Limb (tissue), 2 donors: ENCODE data around the gene CROCC2.

Experiments used
- DNase-seq, 2 donors: peaks; one replicate each; pipeline ENCODE4 v3.0.0-alpha.2; 2016; ENCODE audit errors: extremely low spot score in 2 of 2

CROCC2 gene

DNA sequence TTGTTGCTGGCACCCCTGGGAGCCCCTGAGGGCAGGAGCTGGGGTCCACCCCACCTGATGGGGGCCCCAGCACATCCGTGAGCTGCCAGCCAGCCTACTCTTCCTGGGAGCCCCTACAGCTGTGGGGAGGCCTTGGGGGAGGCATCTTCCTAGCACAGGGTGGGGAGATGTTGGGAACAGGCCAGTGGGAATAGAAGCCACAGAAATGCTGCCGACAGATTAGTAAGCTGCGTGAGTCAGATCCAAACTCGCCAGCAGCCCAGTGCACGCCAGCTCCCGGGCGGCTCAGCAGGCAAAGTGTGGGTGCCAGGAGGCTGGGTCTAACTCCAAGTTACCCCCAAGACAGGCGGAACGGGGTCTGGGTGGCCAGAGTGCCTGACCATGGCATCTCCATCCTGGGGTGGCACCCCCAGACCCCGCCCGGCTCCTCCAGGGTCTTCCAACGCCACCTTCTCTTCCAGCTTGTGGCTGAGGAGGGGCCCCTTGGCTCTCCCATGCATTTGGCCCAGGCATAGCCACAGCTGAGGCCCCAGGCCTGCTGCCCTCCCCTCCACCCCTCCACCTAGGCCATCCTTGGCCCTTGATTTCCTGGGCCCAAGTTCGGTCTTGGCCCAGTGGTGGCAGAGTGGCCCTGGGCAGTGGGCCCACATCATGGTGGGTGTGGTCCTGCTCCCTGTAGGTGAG is 15.3 kb downstream of the CROCC2 start:
- DNase-seq: peak in 1 of 2 donors; percentile 27

DNA sequence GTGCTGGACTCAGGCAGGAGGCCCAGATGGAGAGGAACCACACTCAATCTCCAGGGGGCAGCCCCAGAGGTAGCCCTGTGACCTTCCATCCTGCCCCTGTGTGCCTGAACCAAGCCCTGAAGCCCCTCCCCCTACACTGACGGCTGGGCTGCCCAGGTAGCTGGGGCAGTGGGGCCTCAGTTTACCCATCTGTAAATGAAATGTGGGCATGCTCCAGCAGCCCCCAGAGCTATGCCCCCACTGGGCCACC is 15.8 kb downstream of the CROCC2 start:
- DNase-seq: no peak

DNA sequence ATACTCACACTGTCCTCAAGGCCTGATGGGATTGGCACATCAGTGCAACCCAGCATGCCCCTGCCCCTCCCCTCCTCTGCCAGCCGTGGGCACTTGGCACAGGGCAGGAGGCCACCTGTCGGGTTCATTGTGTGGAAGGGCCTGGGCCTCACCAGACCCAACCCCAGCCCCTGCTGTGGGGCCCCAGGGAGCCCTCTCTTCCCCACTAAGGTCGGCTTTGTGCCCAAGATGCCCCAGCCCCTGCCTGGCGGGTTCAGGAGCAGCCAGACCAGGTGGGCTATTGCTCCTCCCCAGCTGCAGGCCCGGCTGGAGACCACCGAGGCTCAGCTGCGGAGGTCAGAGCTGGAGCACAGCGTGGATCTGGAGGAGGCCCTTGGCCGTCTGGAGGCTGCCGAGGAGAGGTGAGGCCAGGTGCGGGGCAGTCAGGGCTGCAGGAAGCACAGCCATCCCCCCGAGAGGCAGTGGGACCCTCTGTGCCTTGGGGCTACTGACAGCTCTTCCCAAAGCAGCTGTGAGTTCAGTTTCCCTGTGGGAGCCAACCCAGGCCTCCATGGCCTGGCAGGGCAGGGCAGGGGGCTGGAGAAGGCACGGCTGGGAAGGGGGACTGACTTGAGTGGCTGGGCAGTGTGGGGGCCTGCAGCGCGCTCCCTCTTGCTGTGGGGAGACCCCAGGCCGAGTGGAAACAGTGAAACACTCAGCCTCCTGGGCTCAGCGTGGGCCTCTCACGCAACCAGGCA is 16.3 kb downstream of the CROCC2 start:
- DNase-seq: peak in 1 of 2 donors; percentile 30

DNA sequence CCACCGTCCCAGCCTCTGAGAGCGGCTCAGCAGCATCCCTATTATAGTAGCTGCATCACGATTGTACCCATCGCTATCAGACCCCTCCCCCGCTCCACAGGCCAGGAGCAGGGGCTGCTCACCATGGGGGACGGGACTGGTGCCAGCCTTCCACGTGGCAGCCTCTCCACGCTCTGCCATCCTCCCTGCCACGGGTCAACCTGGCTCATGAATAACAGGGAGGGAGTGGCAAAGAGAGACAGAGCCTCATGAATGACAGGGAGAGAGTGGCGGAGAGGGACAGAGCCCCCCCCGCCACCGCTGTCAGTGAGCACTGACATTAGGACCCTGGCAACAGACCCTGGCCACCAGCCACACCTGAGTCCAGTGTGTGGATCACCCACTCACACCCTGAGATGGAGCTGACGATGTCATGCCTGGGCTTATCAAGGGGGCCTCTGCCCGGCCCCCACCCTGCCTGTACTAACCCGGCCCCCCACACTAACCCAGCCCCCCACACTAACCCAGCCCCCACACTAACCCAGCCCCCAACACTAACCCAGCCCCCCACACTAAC is 16.9 kb downstream of the CROCC2 start:
- peak in 1 of 2 donors; percentile 42 for DNase-seq

DNA sequence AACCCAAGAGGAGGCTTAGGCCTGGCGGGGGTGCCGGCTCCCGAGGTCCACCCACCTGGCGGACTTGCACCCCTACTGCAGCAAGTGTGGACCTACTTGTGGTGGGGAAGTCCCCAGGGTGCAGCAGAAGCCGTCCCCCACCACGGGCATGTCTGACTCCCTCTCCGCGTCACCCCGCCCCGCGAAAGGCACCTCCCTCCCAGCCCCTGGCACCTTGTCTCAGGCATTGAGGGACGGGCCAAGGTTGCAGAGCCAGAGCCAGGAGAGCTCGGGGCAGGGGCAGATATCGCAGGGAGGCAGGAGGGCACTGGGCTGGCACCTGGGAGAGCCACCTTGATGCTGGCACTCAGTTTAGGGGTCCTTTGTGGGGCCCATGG is 19.0 kb downstream of the CROCC2 start:
- peak in 1 of 2 donors; percentile 27 for DNase-seq

DNA sequence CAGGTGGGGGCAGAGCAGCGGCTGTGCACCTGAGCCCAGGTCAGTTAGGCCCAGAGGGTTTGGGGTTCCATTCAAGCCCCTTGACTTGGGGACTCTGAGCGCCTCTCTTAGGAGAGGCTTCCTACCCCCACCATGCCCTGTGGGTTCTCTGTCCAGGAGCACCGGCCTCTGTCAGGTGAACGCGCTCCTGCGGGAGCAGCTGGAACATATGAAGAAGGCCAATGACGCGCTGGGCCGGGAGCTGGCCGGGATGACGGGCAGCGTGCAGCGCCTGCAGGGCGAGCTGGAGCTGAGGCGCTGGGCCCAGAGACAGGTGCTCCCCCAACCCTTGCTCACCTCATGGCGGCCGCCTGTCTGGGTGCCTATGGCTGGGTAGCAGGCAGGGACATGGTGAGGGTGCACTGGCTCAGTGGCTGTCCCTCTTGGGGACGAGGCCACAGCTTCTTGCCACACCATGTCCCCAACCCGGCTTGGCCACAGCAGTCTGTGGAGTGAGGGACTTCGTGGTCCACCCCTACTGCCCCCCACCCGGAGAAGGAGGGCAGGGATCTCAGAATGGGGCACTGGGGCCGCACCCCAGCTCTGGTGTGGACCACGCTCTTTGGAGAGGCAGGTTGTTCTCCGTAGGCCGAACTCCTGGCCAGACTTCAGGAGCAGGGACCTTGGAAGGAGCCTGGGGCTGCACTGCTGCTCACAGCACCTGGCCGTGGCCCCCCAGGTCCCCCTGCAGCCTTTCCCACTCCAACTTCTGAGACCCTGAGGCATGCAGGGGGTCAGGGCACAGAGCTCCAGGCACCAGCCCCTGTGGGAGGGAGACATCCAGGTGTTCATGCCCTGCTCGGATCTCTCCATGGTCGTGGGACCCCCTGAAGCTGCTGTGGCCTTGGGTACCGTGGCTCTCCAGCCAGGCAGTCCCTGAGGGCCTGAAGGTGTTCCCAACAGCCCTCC is 19.7 kb downstream of the CROCC2 start:
- peak in 1 of 2 donors; percentile 21 for DNase-seq

DNA sequence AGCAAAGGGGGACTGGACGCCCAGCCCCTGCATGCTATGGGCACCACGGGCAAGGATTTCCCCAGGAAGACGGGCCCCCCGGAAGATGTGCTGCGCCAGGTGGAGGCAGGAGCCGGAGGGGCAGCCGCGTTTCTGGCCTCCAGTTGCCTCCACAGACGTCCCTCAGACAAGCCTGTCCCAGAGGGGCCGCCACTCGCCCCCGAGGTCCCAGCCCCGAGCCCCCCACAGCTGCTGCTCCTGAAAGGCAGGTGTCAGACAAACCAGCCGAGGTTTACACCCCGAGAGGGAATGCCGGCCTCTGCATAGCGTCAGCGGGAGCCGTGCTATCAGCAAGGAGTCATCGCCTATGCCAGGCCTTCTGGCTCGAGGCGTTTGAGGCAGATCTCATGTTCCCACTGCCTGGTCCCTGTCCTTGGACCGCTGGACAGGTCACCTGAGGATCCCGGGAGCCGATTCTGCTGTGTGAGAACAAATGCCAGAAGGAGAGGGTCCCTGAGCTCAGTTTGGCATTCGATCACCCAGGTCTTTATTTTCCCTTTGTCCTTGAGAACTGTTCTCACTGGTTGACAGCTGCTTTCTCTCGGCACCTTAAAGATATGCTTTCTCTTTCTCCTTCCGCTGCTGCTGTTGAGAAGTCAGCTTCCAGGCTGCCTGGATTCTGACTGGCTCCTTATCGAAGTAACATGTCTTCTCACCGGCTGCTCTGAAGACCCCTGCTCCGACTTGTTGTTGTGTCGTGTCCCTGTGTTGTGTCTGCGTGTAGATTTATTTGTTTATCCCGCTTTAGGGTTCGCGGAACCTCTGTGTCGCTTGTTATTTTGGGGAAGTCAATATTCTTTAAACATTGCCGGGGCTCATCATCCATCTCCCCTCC is 20.6 kb downstream of the CROCC2 start:
- peak in 1 of 2 donors; percentile 31 for DNase-seq

DNA sequence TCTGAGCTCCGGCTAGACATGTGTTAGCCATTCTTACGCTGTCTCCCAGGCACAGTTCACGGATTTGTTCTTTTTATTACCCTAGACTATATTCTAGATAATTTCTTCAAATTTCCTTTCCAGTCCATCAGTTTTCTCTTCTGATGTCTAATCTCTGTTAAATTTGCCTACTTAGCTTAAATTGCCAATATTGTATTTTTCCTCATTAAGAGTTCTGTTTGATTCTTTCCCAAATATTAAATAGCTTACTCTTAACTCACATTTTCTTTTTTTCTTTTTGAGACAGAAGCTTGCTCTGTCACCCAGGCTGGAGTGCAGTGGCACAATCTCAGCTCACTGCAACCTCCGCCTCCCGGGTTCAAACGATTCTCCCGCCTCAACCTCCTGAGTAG is 21.2 kb downstream of the CROCC2 start:
- no peak for DNase-seq

DNA sequence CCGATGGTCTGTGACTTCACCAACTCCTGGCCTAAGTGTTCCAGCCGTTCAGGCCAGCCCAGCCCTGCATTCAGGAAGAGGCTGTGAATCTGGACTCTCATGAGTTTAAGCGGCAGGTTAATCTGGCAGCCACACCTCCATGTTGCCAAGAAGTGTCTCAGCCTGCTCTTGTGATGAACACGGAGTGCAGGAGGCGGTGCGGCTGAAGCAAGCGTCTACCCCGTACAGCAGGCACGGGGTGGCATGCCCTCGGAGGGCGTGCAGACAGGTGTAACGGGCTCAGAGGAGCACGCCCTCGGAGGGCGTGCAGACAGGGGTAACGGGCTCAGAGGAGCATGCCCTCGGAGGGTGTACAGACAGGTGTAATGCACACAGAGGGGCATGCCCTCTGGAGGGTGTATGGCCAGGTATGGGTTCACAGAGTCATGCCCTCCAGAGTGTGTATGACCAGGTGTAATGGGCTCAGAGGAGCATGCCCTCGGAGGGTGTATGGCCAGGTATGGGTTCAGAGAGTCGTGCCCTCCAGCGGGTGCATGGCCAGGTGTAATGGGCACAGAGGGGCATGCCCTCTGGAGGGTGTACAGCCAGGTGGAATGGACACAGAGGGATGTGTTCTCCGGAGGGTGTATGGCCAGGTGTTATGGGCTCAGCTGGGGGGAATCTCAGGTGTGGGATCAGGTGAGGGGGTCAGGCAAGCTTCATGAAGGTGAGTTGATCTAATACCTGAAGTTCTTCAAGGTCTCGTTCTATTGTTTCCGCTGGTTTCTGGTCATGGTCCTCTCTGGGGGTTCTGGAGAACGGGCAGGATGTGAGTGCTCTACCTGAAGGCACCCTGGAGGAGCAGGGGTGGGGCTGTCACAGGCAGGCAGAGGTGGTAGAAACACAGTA is 22.6 kb downstream of the CROCC2 start:
- DNase-seq: no peak

DNA sequence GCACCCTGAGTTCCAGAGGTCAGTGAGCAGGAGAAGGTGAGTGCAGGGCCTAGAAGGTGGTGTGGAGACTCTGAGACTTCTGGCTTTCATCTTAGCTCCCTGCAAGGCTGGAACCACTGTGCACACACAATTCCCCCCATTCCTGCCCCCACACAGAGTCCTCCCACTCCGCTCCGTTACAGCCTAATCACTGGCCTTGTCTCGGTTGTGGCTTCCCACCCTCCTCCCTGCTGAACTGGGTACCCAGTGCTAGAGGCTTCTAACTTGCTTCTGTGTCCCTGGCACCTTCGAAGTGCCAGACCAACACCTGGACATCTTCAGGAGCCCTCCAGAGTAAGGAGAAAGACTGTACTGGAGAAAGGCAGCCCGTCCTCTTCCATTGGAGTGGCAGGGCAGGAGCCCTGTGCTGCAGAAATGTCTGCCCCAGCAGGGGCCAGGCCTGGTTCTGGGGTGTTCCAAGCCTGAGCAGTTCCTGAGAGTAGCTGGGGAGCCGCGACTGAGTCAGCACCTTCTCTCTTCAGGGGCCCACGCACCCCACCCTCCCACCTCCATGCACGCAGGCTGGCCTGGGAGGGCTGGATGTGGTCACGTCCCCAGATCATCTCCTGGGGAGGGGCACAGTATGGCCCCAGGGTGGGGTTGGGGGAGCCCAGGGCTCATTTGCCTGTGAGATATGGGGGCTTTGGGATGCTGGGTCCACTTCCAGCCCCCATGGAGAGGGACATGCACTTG is 23.4 kb downstream of the CROCC2 start:
- no peak for DNase-seq

DNA sequence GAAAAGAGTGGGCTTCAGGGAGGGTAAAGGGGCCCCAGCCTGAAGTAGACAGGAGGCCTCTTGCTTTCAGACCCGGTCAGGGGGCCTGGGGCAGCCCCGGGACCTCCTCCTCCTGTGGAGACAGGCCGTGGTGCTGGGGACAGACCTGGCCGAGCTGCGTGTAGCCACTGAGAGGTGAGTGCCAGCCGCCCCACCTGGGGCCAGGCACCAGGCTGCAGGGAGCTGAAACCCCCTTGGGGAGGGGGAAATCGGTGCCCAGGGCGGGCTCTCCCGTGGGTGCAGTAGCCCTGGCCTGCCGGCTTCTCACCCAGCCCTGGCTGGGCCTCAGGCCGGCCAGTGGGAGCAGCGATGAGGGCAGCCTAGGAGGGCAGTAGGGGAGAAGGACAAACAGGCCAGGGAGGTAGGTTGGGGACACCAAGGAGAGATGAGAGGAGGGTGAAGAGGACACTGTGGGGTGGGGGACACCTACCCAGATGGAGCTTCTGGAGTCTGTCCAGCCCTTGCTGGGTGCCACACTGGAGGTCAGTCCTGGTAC is 24.0 kb downstream of the CROCC2 start:
- DNase-seq: no peak

DNA sequence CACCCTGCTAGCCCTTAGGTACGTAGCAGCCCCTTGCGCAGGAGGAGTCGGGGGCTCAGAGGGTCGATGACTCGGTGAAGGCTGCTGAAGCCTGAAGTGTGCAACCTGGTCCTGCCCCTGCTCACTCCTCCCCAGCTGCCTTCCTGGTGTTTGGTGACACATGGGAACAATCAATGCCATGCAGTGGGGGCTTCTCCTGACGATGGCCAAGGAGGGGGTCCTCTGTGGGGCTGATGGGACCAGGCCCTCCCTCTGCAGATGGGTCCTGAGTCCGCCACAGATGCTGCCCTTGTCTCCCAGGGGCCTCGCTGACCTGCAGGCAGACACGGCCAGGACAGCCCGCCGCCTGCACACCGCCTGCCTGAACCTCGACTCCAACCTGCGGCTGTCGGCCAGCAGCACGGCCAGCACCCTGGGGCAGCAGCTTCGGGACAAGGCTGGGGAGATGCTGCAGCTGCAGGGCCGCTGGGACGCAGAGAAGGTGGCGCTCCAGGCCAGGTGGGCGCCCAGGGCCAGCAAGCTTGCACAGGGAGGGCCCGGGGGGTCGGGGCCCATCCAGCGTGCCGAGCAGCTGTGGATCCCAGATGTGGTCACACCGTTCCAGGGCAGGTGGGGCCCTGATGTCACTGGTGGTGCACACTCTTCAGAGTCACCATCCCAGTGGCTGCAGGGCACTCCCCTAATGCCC is 24.6 kb downstream of the CROCC2 start:
- DNase-seq: no peak

DNA sequence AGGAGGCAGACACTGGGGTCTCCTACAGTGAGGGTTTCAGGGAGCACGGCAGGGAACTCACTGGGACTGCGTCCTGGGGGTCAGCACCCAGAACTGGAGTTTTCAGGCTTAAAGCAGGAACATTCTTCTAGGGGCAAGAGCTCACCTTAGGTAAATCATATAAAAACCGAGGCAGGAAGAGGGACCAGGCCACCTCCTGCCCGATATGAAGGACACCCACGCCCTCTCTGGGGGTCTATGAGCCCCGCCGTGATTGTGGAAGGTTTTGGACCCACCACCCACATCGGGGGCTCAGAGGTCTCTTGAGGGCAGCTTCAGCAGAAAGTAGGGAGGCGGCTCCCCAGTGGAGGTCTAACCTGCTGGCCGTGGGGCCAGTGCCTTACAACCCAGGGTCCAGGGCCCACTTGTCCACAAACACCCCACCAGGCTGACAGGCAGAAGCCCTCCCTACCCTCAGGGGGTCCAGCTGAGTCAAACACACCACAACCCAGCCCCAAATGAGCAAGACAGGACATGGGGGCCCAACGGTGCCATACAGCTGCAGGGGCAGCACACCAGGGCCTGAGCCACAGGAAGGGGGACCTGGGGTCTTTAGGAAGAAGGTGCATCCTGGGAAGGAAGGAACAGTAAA is 25.3 kb downstream of the CROCC2 start:
- DNase-seq: no peak

DNA sequence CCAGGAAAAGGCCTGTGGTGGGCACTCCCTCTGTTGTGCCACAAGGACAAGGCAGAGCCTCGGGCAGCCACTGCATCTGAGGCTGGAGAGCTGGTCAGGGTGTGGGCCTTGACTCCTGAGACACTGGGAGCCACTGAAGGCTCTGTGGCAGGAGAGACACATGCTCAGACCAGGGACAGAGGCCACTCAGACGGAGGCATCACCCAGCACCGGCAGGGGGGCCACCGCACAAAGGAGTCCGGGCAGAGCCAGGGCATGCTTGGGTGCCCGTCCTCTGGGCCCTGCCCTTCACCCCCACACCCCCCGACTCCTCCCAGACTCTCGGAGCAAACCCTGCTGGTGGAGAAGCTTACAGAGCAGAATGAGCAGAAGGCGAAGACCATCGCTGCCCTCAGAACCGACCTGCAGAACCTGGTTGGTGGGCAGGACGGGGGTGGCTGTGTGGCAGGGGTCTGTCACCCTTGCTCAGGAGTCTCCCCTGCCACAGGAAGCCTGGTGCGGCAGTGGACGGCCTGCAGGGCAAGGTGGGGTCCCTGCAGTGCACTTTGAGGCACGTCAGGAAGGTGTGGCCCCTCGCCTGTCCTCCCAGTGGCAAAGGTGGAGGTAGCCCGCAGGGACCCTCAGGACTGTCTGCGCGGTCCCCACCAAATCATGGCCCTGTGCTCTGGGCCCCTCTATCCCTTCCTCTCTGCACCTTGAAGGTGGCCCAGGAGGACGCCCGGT is 26.0 kb downstream of the CROCC2 start:
- no peak for DNase-seq

DNA sequence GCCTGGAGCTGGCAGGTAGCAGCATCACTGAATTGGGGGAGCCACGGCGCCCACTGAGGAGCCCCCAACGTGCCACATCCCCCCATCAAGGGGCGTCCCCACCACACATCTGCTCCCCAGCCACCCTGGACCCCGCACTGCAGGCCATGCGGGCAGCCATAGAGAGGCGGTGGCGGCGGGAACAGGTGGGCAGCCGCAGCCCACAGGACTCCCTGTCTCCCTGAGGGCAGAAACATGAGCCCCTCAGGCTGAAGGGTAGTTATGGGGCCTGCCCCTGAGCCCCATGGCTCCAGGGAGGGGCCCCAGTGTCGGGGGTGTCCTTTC is 26.6 kb downstream of the CROCC2 start:
- no peak for DNase-seq

DNA sequence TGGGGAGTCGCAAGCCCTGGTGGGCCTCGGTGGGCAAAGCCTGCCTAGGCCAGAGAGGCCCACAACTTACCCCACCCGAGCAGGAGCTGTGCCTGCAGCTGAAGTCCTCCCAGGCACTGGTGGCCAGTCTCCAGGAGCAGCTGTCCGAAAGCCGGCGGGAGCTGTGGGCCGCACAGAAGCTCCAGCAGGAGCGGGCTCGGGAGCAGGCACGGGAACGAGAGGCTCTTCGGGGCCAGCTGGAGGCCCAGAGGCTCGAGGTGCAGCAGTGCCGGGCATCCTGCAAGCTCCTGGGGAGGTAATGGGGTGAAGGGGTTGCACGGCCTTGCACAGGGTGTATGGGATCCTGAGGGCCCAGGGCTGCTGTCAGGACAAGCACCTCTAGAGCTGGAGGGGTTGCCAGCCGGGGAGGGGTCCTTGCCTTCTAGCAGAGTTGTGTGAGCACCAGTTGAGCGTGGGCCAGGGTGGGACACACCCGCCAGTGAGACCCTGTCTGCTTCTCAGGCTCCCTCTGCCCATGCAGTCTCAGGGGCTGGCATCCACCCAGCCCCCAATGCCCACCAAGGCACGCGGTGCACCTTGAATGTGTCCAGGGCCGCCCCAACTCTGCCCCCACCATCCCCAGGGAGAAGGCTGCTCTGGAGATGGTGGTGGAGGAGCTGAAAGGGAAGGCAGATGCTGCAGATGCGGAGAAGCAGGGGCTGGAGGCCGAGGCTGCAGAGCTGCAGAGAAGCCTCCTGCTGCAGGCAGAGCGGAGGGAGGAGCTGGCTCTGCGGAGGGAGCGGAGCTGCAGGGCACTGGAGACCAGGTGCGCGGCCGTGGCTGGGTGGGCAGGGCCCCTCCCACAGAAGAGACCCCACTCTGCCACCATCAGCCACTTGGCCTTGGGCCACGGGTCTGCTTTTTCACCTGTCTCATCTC is 27.2 kb downstream of the CROCC2 start:
- DNase-seq: peak in 1 of 2 donors; percentile 25
